OCI-LY3 (cell line): ENCODE results near the gene OVCA2.

ENCODE experiments used
- H2AFZ ChIP-seq: fragments of 200-600, 300-600 bp; shearing (Covaris generic); 2 replicates; pipeline ENCODE4 v1.6.0; 2014; ENCODE audit warnings: antibody characterized with exemption, low read depth, low read length
- H3K27ac ChIP-seq: fragments of 200-600, 300-600 bp; sonication (generic); 2 replicates; pipeline ENCODE4 v1.5.1; 2014; ENCODE audit warnings: mild to moderate bottlenecking, low read length, moderate library complexity, mixed read lengths
- H3K27me3 ChIP-seq: fragments of 200-600, 300-600 bp; sonication (generic); 2 replicates; pipeline ENCODE4 v1.6.1; 2014; ENCODE audit warnings: low read depth, low read length, mixed read lengths
- H3K36me3 ChIP-seq: fragments of 200-600, 300-600 bp; sonication (generic); replicated peaks from 2 replicates; pipeline ENCODE3; 2014; ENCODE audit warnings: low read depth, low read length, mixed read lengths
- H3K4me1 ChIP-seq: fragments of 300-600, 200-600 bp; sonication (generic); 2 replicates; pipeline ENCODE4 v1.6.1; 2014; ENCODE audit warnings: low read length, mixed read lengths
- H3K4me2 ChIP-seq: fragments of 200-600, 300-600 bp; sonication (generic); 2 replicates; pipeline ENCODE4 v1.6.1; 2014; ENCODE audit warnings: low read length, mixed read lengths
- H3K4me3 ChIP-seq: fragments of 300-600, 200-600 bp; sonication (generic); 2 replicates; pipeline ENCODE4 v1.5.1; 2014; ENCODE audit warnings: antibody characterized with exemption, mild to moderate bottlenecking, low read length, moderate library complexity
- H3K79me2 ChIP-seq: fragments of 300-600, 200-600 bp; shearing (Covaris generic); 2 replicates; pipeline ENCODE4 v1.6.1; 2014; ENCODE audit warnings: mild to moderate bottlenecking, low read length, mixed read lengths
- H3K9ac ChIP-seq: fragments of 300-600, 200-600 bp; shearing (Covaris generic); 2 replicates; pipeline ENCODE4 v1.6.0; 2014; ENCODE audit warnings: mild to moderate bottlenecking, low read length, moderate library complexity
- H3K9me3 ChIP-seq: fragments of 200-600, 300-600 bp; shearing (Covaris generic); 2 replicates; pipeline ENCODE4 v1.6.1; 2014; ENCODE audit warnings: low read length, mixed read lengths; ENCODE audit not compliant: insufficient read depth
- H4K20me1 ChIP-seq: fragments of 200-600, 300-600 bp; sonication (generic); 2 replicates; pipeline ENCODE4 v1.6.1; 2016; ENCODE audit warnings: low read length, mixed read lengths; ENCODE audit not compliant: insufficient read depth
- EZH2phosphoT487 ChIP-seq: fragments of 200-600 bp; shearing (Covaris generic); IDR thresholded peaks from 2 replicates; pipeline ENCODE4 v1.6.1; 2018; ENCODE audit warnings: antibody characterized with exemption, mixed run types, low read depth
- TF ChIP-seq, protein P1 (sequence below): fragments of 200-600, 300-600 bp; sonication (generic); IDR thresholded peaks from 2 replicates; pipeline ENCODE4 v1.5.1; 2014; ENCODE audit warnings: antibody characterized with exemption, low read length, low read depth

OVCA2 gene

GRCh38 chr17:2064980-2065785, 23.4 kb downstream of the OVCA2 start:
- Histone ChIP-seq H3K27me3 (peaks cover 13% of the 10 kb centered on the region), H3K79me2 (no peaks in the 10 kb centered on the region), H3K4me1 (peaks cover 8% of the 10 kb centered on the region), H2AFZ (no peak overlapping the region), H3K36me3 (no peaks in the 10 kb centered on the region), H3K4me3 (no peak overlapping the region), H4K20me1 (peaks cover 40% of the 10 kb centered on the region), H3K27ac (no peak overlapping the region), H3K9ac (no peak overlapping the region), H3K9me3 (no peaks in the 10 kb centered on the region), H3K4me2 (no peak overlapping the region)
- no peak for TF ChIP-seq EZH2phosphoT487
- TF ChIP-seq, protein P1, sequence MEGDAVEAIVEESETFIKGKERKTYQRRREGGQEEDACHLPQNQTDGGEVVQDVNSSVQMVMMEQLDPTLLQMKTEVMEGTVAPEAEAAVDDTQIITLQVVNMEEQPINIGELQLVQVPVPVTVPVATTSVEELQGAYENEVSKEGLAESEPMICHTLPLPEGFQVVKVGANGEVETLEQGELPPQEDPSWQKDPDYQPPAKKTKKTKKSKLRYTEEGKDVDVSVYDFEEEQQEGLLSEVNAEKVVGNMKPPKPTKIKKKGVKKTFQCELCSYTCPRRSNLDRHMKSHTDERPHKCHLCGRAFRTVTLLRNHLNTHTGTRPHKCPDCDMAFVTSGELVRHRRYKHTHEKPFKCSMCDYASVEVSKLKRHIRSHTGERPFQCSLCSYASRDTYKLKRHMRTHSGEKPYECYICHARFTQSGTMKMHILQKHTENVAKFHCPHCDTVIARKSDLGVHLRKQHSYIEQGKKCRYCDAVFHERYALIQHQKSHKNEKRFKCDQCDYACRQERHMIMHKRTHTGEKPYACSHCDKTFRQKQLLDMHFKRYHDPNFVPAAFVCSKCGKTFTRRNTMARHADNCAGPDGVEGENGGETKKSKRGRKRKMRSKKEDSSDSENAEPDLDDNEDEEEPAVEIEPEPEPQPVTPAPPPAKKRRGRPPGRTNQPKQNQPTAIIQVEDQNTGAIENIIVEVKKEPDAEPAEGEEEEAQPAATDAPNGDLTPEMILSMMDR, result peak; percentile 52

- Histone ChIP-seq H3K36me3 (no peaks in the 10 kb centered on the region), H3K27ac (no peak overlapping the region), H3K4me1 (peaks cover 16% of the 10 kb centered on the region), H2AFZ (no peak overlapping the region), H3K79me2 (no peaks in the 10 kb centered on the region), H3K27me3 (peaks cover 13% of the 10 kb centered on the region), H3K9ac (no peak overlapping the region), H4K20me1 (peaks cover 45% of the 10 kb centered on the region), H3K9me3 (no peaks in the 10 kb centered on the region), H3K4me2 (no peak overlapping the region), H3K4me3 (no peak overlapping the region)
- TF ChIP-seq, protein P1, result no peak
- TF ChIP-seq EZH2phosphoT487, result no peak
These were observed 24.2 kb downstream of the OVCA2 start for GRCh38 chr17:2065949-2066400.

- Histone ChIP-seq H3K27me3 (peaks cover 13% of the 10 kb centered on the region), H3K4me1 (peaks cover 23% of the 10 kb centered on the region), H3K27ac (no peak overlapping the region), H3K9ac (no peak overlapping the region), H3K36me3 (no peaks in the 10 kb centered on the region), H2AFZ (no peak overlapping the region), H4K20me1 (peaks cover 55% of the 10 kb centered on the region), H3K9me3 (no peaks in the 10 kb centered on the region), H3K4me2 (no peak overlapping the region), H3K4me3 (no peak overlapping the region), H3K79me2 (no peaks in the 10 kb centered on the region)
- no peak for TF ChIP-seq EZH2phosphoT487
- TF ChIP-seq, protein P1, result no peak
These were observed 25.3 kb downstream of the OVCA2 start for GRCh38 chr17:2067048-2067561.

DNA sequence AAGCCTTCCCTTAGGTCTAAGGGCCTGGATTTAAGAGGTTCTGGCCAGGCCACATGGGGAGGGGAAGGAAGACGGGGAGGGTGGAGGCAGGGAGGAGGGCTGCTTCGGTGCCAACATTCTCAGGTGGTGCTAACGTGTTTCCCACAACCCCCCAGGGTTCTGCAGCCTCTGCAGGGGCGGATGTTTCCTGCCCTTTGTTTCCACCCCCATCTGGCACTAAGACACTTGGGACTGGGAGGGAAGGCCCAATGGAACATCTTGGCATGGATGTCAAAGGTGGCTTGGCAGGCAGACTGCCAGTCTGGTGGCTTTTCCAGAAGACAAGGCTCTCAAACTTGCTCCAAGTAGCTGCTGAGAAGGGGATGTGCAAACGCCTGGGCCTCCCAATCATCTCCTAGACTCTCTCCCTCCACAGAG, 25.8 kb downstream of the OVCA2 start:
- Histone ChIP-seq H3K79me2 (no peaks in the 10 kb centered on the region), H3K9ac (no peak overlapping the region), H2AFZ (no peak overlapping the region), H3K27me3 (peaks cover 13% of the 10 kb centered on the region), H3K4me1 (peaks cover 23% of the 10 kb centered on the region), H3K27ac (no peak overlapping the region), H4K20me1 (peaks cover 57% of the 10 kb centered on the region), H3K4me3 (no peak overlapping the region), H3K4me2 (no peak overlapping the region), H3K36me3 (no peaks in the 10 kb centered on the region), H3K9me3 (no peaks in the 10 kb centered on the region)
- TF ChIP-seq EZH2phosphoT487, result no peak
- TF ChIP-seq, protein P1, result no peak
